GM21390 (cell line): ENCODE results near the gene ATP6V1A.
"Not testable (repeated sequence)": the region's sequence is repeated elsewhere in the genome, so short reads cannot be mapped to it uniquely, and the experiment has no call there.

Experiments used
- ATAC-seq: cut with Tn5 transposase; IDR thresholded peaks from one replicate; pipeline ENCODE4 v1.9.1; 2021; ENCODE audit not compliant: unreplicated experiment

Gene ATP6V1A

GRCh38 chr3:113812854-113813253 lies 66.0 kb downstream of the ATP6V1A start:
- no peak for ATAC-seq

GRCh38 chr3:113819866-113820265 lies 73.0 kb downstream of the ATP6V1A start:
- no peak for ATAC-seq

- peak; percentile 59 for ATAC-seq
Observed at GRCh38 chr3:113825090-113825489, 78.3 kb downstream of the ATP6V1A start.

GRCh38 chr3:113828600-113828999 lies 81.8 kb downstream of the ATP6V1A start:
- ATAC-seq = peak; percentile 41

- ATAC-seq = peak; percentile 31
Observed at GRCh38 chr3:113829576-113830354, 82.9 kb downstream of the ATP6V1A start.

GRCh38 chr3:113831103-113831355 lies 84.2 kb downstream of the ATP6V1A start:
- no peak for ATAC-seq

- ATAC-seq = peak; percentile 39
Observed at GRCh38 chr3:113832477-113833164, 85.8 kb downstream of the ATP6V1A start.

GRCh38 chr3:113834983-113835382 lies 88.1 kb downstream of the ATP6V1A start:
- ATAC-seq = no peak

- peak; percentile 89 for ATAC-seq
Observed at GRCh38 chr3:113838631-113839209, 91.9 kb downstream of the ATP6V1A start, which contains the start of gene GRAMD1C. GRAMD1C (plus strand) TSS chr3:113838788; CDS start chr3:113838910, 122 bp downstream.

- ATAC-seq = no peak
Observed at GRCh38 chr3:113839551-113839950, 92.7 kb downstream of the ATP6V1A start.

GRCh38 chr3:113844622-113845222 lies 97.9 kb downstream of the ATP6V1A start:
- ATAC-seq = no peak

GRCh38 chr3:113847247-113847646 lies 100.4 kb downstream of the ATP6V1A start:
- no peak for ATAC-seq

GRCh38 chr3:113847664-113848461 lies 101.0 kb downstream of the ATP6V1A start:
- no peak for ATAC-seq

- not testable (repeated sequence) for ATAC-seq
Observed at GRCh38 chr3:113849071-113849470, 102.2 kb downstream of the ATP6V1A start.

- not testable (repeated sequence) for ATAC-seq
Observed at GRCh38 chr3:113849841-113850240, 103.0 kb downstream of the ATP6V1A start.

- not testable (repeated sequence) for ATAC-seq
Observed at GRCh38 chr3:113850391-113850790, 103.6 kb downstream of the ATP6V1A start.

- no peak for ATAC-seq
Observed at GRCh38 chr3:113852506-113852905, 105.7 kb downstream of the ATP6V1A start.
